Endothelial cell of umbilical vein (primary cell): ENCODE measurements around the gene KDR. TPM values are rescaled to one million over a fixed set of nuclear protein-coding genes. Genes with fewer than 3 reads are reported as not detected.

ENCODE experiments used
- BruUV-seq: library from RNA; stranded (reverse); fragments of 400-500 nt; replicated peaks from 2 replicates; lab custom pipeline; 2021; lab: Mats Ljungman, UMichigan
- CTCF ChIA-PET: fragments of 300-600, 350-600 bp; sonication (Branson Sonifier 250); formaldehyde crosslinking; loops from one replicate; lab custom pipeline; 2021; ENCODE audit warnings: antibody characterized with exemption, inconsistent platforms; lab: Charles Lee
- POLR2A ChIA-PET: fragments of 300-600, 350-600 bp; sonication (Branson Sonifier 250); formaldehyde crosslinking; loops from one replicate; lab custom pipeline; 2021; ENCODE audit warnings: antibody characterized with exemption, inconsistent platforms; lab: Charles Lee
- DNase-seq: peaks from one replicate; pipeline ENCODE4 v3.0.0-alpha.2; 2011; ENCODE audit warnings: low read depth, low spot score
- FAIRE-seq: peaks from 2 replicates; lab custom pipeline; 2011; peaks lifted over from hg19 to GRCh38; lab: Jason Lieb, UNC
- H2AFZ ChIP-seq: 2 replicates; pipeline ENCODE4 v1.6.0; 2012; ENCODE audit warnings: low read depth, low read length, control low read depth, inconsistent platforms
- H3K27ac ChIP-seq: 2 replicates; pipeline ENCODE4 v1.5.1; 2011; ENCODE audit warnings: low read depth, mild to moderate bottlenecking, control low read depth, low read length, moderate library complexity; ENCODE audit not compliant: insufficient read depth
- H3K27me3 ChIP-seq, 2 experiments: 2 replicates each; pipeline versions ENCODE4 v1.6.0 to v1.6.1; 2011; ENCODE audit warnings: low read length in 2 of 2, mixed read lengths in 1 of 2; ENCODE audit not compliant: control insufficient read depth in 2 of 2, insufficient read depth in 2 of 2
- H3K36me3 ChIP-seq, 2 experiments: 2 replicates in 1 of 2; 3 replicates in 1 of 2; pipeline ENCODE4 v1.5.1; 2011; ENCODE audit warnings: low read length in 2 of 2, mild to moderate bottlenecking in 1 of 2, moderate library complexity in 1 of 2; ENCODE audit not compliant: control insufficient read depth in 2 of 2, insufficient read depth in 2 of 2; ENCODE audit errors: extremely low read depth in 1 of 2
- H3K4me1 ChIP-seq: 3 replicates; pipeline ENCODE4 v1.5.1; 2011; ENCODE audit warnings: mild to moderate bottlenecking, low read length; ENCODE audit not compliant: control insufficient read depth, insufficient read depth; ENCODE audit errors: extremely low read depth
- H3K4me2 ChIP-seq: 2 replicates; pipeline ENCODE4 v1.6.1; 2011; ENCODE audit warnings: low read length, control low read depth, mixed read lengths; ENCODE audit not compliant: insufficient read depth
- H3K4me3 ChIP-seq, 3 experiments: fragments of 200-600 bp in 1 of 3; sonication (generic), shearing (Covaris generic) in 1 of 3; replicated peaks in 1 of 3; 2 replicates each; pipeline ENCODE4 v1.5.1; 2011 to 2016; ENCODE audit warnings: control low read depth in 3 of 3, low read length in 3 of 3, mild to moderate bottlenecking in 2 of 3, inconsistent platforms in 1 of 3, low read depth in 1 of 3, moderate library complexity in 1 of 3; ENCODE audit not compliant: insufficient read depth in 1 of 3
- H3K79me2 ChIP-seq: 2 replicates; pipeline ENCODE4 v1.6.0; 2012; ENCODE audit warnings: low read length, inconsistent platforms; ENCODE audit not compliant: control insufficient read depth, insufficient read depth
- H3K9ac ChIP-seq: replicated peaks from 2 replicates; pipeline ENCODE3; 2011; ENCODE audit warnings: low read length, control low read depth; ENCODE audit not compliant: insufficient read depth; ENCODE audit errors: extremely low read depth
- H3K9me1 ChIP-seq: replicated peaks from 3 replicates; pipeline ENCODE4 v1.6.0; 2011; ENCODE audit warnings: mild to moderate bottlenecking, low read length; ENCODE audit not compliant: control insufficient read depth, insufficient read depth; ENCODE audit errors: extremely low read depth
- H3K9me3 ChIP-seq: replicated peaks from 2 replicates; pipeline ENCODE4 v1.5.1; 2012; ENCODE audit warnings: low read length, inconsistent platforms; ENCODE audit not compliant: control insufficient read depth, insufficient read depth
- H4K20me1 ChIP-seq: replicated peaks from 2 replicates; pipeline ENCODE3; 2011; ENCODE audit warnings: mild to moderate bottlenecking, low read length; ENCODE audit not compliant: control insufficient read depth, insufficient read depth; ENCODE audit errors: extremely low read depth
- EZH2 ChIP-seq: IDR thresholded peaks from 2 replicates; pipeline ENCODE4 v1.6.1; 2012; ENCODE audit warnings: borderline replicate concordance, low read depth, mild to moderate bottlenecking, moderate library complexity, low read length, inconsistent platforms; ENCODE audit not compliant: severe bottlenecking
- FOS ChIP-seq: IDR thresholded peaks from 2 replicates; pipeline ENCODE4 v1.6.1; 2011; ENCODE audit warnings: mild to moderate bottlenecking, low read length, moderate library complexity, borderline replicate concordance; ENCODE audit not compliant: insufficient read depth
- GATA2 ChIP-seq: IDR thresholded peaks from 2 replicates; pipeline ENCODE4 v1.7.0; 2011; ENCODE audit warnings: low read depth, mild to moderate bottlenecking, moderate library complexity, mixed read lengths, low read length; ENCODE audit not compliant: insufficient read length, insufficient read depth
- JUN ChIP-seq: IDR thresholded peaks from 2 replicates; pipeline ENCODE4 v1.6.1; 2011; ENCODE audit warnings: borderline replicate concordance, low read depth; ENCODE audit not compliant: insufficient read length, insufficient read depth
- MYC ChIP-seq: IDR thresholded peaks from one replicate; pipeline ENCODE4 v1.6.1; 2011; ENCODE audit warnings: mild to moderate bottlenecking, low read depth, low read length
- POLR2A ChIP-seq: IDR thresholded peaks from 2 replicates; pipeline ENCODE4 v1.6.1; 2012; ENCODE audit warnings: low read depth, mild to moderate bottlenecking, control low read depth, low read length
- POLR2AphosphoS5 ChIP-seq: IDR thresholded peaks from 2 replicates; pipeline ENCODE4 v1.6.1; 2012; ENCODE audit warnings: low read depth, mild to moderate bottlenecking, control low read depth, low read length, moderate library complexity; ENCODE audit not compliant: insufficient read depth
- dilution Hi-C: fragments of 300-500 bp; cut with MboI; formaldehyde crosslinking; loops from one replicate; pipeline ENCODE4 v1.15.0; 2019; ENCODE audit warnings: low sequenced_read_pairs; ENCODE audit not compliant: extremely low pct_ligation_motif_present
- intact Hi-C: fragments of 100-400 bp; cut with micrococcal nuclease; formaldehyde crosslinking; loops from one replicate; pipeline ENCODE4 v1.10.0; 2022
- polyA plus RNA-seq, 4 experiments: library from polyadenylated mRNA; depleted of rRNA in 3 of 4; stranded (reverse) in 3 of 4; unstranded in 1 of 4; fragments of >200 nt; gene quantifications; 2 replicates each; pipeline versions ENCODE4 v1.2.1 to v1.2.3, GENCODE V29; 2011 to 2012; ENCODE audit warnings: missing spikeins in 1 of 4
- total RNA-seq: library from RNA; stranded (reverse); gene quantifications from 2 replicates; pipeline ENCODE4 v1.2.3, GENCODE V29; 2021
- TF ChIP-seq, protein P1 (sequence below): IDR thresholded peaks from 2 replicates; pipeline ENCODE4 v1.6.1; 2011; ENCODE audit not compliant: insufficient read depth, insufficient read length
- TF ChIP-seq, protein P2 (sequence below), 2 donors: IDR thresholded peaks; 1 replicate in 1 of 2; 2 replicates in 1 of 2; pipeline ENCODE4 v1.5.1; 2011; ENCODE audit warnings: low read length in 2 of 2, mild to moderate bottlenecking in 2 of 2, moderate library complexity in 2 of 2, control low read depth in 1 of 2, inconsistent platforms in 1 of 2, low read depth in 1 of 2; ENCODE audit not compliant: insufficient read depth in 1 of 2; ENCODE audit errors: extremely low read depth in 1 of 2

KDR gene
- total and polyA plus RNA-seq, 2 donors (not counting 3 experiments of a cell fraction or from before 2014, with no cell fraction given): 80.5 to 145 TPM

DNA sequence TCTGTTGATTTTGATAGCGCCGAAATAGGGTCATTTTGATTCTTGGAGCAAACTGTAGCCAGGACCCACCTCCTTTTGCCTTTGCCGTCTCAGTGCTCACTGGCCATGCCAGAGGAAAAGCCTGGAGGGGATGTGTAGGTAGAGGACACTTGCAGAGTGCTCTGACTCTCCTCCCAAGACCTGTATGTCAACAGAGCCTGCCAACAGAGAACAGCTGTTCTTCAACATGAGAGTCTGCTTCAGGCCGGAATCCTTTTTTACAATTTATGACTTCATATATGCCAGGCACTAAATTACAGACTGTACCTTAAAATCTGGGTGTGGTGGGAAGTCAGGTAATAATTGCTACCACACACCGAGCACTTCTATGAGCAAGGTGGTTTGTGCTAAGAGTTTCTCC, 94.2 kb downstream of the KDR start:
- ChIA-PET POLR2A (no interaction called here), CTCF (no interaction called here)
- Histone ChIP-seq H3K9me3 (no peaks in the 10 kb centered on the region), H3K4me3 (no peak overlapping the region), H3K27ac (no peak overlapping the region), H3K27me3 (peaks cover 0 to 2% of the 10 kb centered on the region in 2 experiments), H3K36me3 (no peaks in the 10 kb centered on the region), H3K79me2 (no peaks in the 10 kb centered on the region), H3K4me1 (no peaks in the 10 kb centered on the region), H4K20me1 (no peaks in the 10 kb centered on the region), H2AFZ (no peak overlapping the region), H3K9me1 (no peaks in the 10 kb centered on the region), H3K4me2 (no peak overlapping the region), H3K9ac (no peak overlapping the region)
- intact Hi-C loops: no loop called here
- BruUV-seq: no TSS peak
- DNase-seq: no peak
- dilution Hi-C loops: no loop called here
- no peak for FAIRE-seq
- TF ChIP-seq, protein P1, sequence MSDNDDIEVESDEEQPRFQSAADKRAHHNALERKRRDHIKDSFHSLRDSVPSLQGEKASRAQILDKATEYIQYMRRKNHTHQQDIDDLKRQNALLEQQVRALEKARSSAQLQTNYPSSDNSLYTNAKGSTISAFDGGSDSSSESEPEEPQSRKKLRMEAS: no peak
- no peak for TF ChIP-seq FOS
- TF ChIP-seq POLR2AphosphoS5: no peak
- TF ChIP-seq, protein P2, sequence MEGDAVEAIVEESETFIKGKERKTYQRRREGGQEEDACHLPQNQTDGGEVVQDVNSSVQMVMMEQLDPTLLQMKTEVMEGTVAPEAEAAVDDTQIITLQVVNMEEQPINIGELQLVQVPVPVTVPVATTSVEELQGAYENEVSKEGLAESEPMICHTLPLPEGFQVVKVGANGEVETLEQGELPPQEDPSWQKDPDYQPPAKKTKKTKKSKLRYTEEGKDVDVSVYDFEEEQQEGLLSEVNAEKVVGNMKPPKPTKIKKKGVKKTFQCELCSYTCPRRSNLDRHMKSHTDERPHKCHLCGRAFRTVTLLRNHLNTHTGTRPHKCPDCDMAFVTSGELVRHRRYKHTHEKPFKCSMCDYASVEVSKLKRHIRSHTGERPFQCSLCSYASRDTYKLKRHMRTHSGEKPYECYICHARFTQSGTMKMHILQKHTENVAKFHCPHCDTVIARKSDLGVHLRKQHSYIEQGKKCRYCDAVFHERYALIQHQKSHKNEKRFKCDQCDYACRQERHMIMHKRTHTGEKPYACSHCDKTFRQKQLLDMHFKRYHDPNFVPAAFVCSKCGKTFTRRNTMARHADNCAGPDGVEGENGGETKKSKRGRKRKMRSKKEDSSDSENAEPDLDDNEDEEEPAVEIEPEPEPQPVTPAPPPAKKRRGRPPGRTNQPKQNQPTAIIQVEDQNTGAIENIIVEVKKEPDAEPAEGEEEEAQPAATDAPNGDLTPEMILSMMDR (IDR thresholded peaks at IDR 0.05; ENCODE audit: extremely low read depth in 1 of 2, insufficient read depth in 1 of 2, low read depth in 1 of 2, low read length in 2 of 2): no peak
- TF ChIP-seq GATA2: no peak
- TF ChIP-seq MYC: no peak
- no peak for TF ChIP-seq POLR2A
- TF ChIP-seq JUN: no peak
- TF ChIP-seq EZH2: no peak
